LNCAP (cell line): ENCODE data around the gene NPSR1.

Source experiments
- CTCF ChIP-seq: fragments of 450-650 bp; IDR thresholded peaks from 2 replicates; pipeline ENCODE4 v1.5.1; 2017; ENCODE audit warnings: mild to moderate bottlenecking

The NPSR1 gene

GRCh38 chr7:34879871-34880270 lies 221.9 kb downstream of the NPSR1 start:
- no peak for TF ChIP-seq CTCF

GRCh38 chr7:34886856-34887255 lies 228.8 kb downstream of the NPSR1 start:
- no peak for TF ChIP-seq CTCF

- TF ChIP-seq CTCF: no peak
These were observed 231.9 kb downstream of the NPSR1 start for GRCh38 chr7:34889951-34890350.

- TF ChIP-seq CTCF: no peak
These were observed 237.2 kb downstream of the NPSR1 start for GRCh38 chr7:34895202-34895601.
